Left ventricle myocardium inferior (tissue), 1 donor: ENCODE measurements around the gene ADCYAP1R1. TPM values are rescaled to one million over a fixed set of nuclear protein-coding genes. Genes with fewer than 3 reads are reported as not detected.

Source experiments
- DNase-seq: peaks from one replicate; pipeline ENCODE4 v3.0.0-alpha.2; 2020
- H3K27ac ChIP-seq: fragments of 200-600 bp; replicated peaks from 2 replicates; pipeline ENCODE4 v1.8.0; 2021
- H3K27me3 ChIP-seq: fragments of 200-600 bp; 2 replicates; pipeline ENCODE4 v1.8.0; 2021; ENCODE audit warnings: low read depth
- H3K36me3 ChIP-seq: fragments of 200-600 bp; 2 replicates; pipeline ENCODE4 v1.8.0; 2021
- H3K4me1 ChIP-seq: fragments of 200-600 bp; 2 replicates; pipeline ENCODE4 v1.8.0; 2021
- H3K4me3 ChIP-seq: fragments of 200-600 bp; 2 replicates; pipeline ENCODE4 v1.8.0; 2021; ENCODE audit warnings: mild to moderate bottlenecking, moderate library complexity
- H3K9me3 ChIP-seq: fragments of 200-600 bp; replicated peaks from 2 replicates; pipeline ENCODE4 v1.8.0; 2021
- CTCF ChIP-seq: fragments of 200-600 bp; IDR thresholded peaks from 2 replicates; pipeline ENCODE4 v1.8.0; 2021; ENCODE audit warnings: antibody characterized with exemption, mild to moderate bottlenecking, borderline replicate concordance
- intact Hi-C: fragments of 100-400 bp; cut with micrococcal nuclease; formaldehyde crosslinking; loops from one replicate; pipeline ENCODE4 v1.11.0; 2022
- total RNA-seq: library from RNA; stranded (reverse); fragmentation: NEBNext Ultra II Directional; extraction: Animal tissue kit (Norgen Biotek cat#: 25700); gene quantifications from one replicate; pipeline ENCODE4 v1.2.1, GENCODE V29; 2021
- donor health status: DM: no; HTN: yes; CAD: no; lungs with severe emphysema.

Gene ADCYAP1R1
- total RNA-seq, 1 donor from 2014 or later = 2.5 TPM

- intact Hi-C loops = no loop called here
- no peak for DNase-seq
- Histone ChIP-seq H3K4me1 (no peaks in the 10 kb centered on the region), H3K4me3 (no peak overlapping the region), H3K27ac (no peak overlapping the region), H3K9me3 (no peaks in the 10 kb centered on the region), H3K27me3 (no peaks in the 10 kb centered on the region), H3K36me3 (no peaks in the 10 kb centered on the region)
- TF ChIP-seq CTCF = no peak
Observed at GRCh38 chr7:31111109-31111451, 59.0 kb downstream of the ADCYAP1R1 start.

- Histone ChIP-seq H3K9me3 (no peaks in the 10 kb centered on the region), H3K4me3 (no peak overlapping the region), H3K27me3 (peaks cover 4% of the 10 kb centered on the region), H3K36me3 (no peaks in the 10 kb centered on the region), H3K4me1 (no peaks in the 10 kb centered on the region), H3K27ac (no peak overlapping the region)
- no peak for TF ChIP-seq CTCF
- intact Hi-C loops = no loop called here
- no peak for DNase-seq
Observed at GRCh38 chr7:31113660-31114059, 61.6 kb downstream of the ADCYAP1R1 start.

GRCh38 chr7:31114593-31115343 is 62.7 kb downstream of the ADCYAP1R1 start:
- no peak for TF ChIP-seq CTCF
- Histone ChIP-seq H3K36me3 (no peaks in the 10 kb centered on the region), H3K9me3 (no peaks in the 10 kb centered on the region), H3K4me3 (no peak overlapping the region), H3K27me3 (peaks cover 13% of the 10 kb centered on the region), H3K4me1 (no peaks in the 10 kb centered on the region), H3K27ac (no peak overlapping the region)
- no peak for DNase-seq
- intact Hi-C loops = no loop called here

GRCh38 chr7:31116615-31117014 is 64.5 kb downstream of the ADCYAP1R1 start:
- no peaks in the 10 kb centered on the region for H3K9me3 ChIP-seq
- H3K4me1 ChIP-seq = no peaks in the 10 kb centered on the region
- DNase-seq = no peak
- TF ChIP-seq CTCF = no peak
- H3K36me3 ChIP-seq = no peaks in the 10 kb centered on the region
- H3K4me3 ChIP-seq = no peak overlapping the region
- H3K27me3 ChIP-seq = peaks cover 13% of the 10 kb centered on the region
- no peak overlapping the region for H3K27ac ChIP-seq
- intact Hi-C loops = no loop called here

- no peak overlapping the region for H3K4me3 ChIP-seq
- peaks cover 6% of the 10 kb centered on the region for H3K4me1 ChIP-seq
- intact Hi-C loops = no loop called here
Observed at GRCh38 chr7:31119249-31119648, 67.1 kb downstream of the ADCYAP1R1 start.

More at GRCh38 chr7:31119249-31119648, 67.1 kb downstream of the ADCYAP1R1 start:
- no peak for TF ChIP-seq CTCF
- H3K36me3 ChIP-seq = no peaks in the 10 kb centered on the region
- DNase-seq = no peak
- H3K27me3 ChIP-seq = peaks cover 21% of the 10 kb centered on the region
- H3K27ac ChIP-seq = no peak overlapping the region
- no peaks in the 10 kb centered on the region for H3K9me3 ChIP-seq
